A549 (cell line): ENCODE measurements around the gene RALGAPA1.

Experiments
- CHD4 ChIP-seq: fragments of 200-600 bp; sonication (generic); IDR thresholded peaks from 2 replicates; pipeline ENCODE4 v1.6.1; 2016; ENCODE audit warnings: antibody characterized with exemption, mild to moderate bottlenecking, borderline replicate concordance
- CTCF ChIP-seq: fragments of >200 bp; sonication (Bioruptor Twin); formaldehyde crosslinking; IDR thresholded peaks from 3 replicates; pipeline ENCODE4 v1.5.1; 2016
- POLR2A ChIP-seq: IDR thresholded peaks from 2 replicates; pipeline ENCODE4 v1.6.1; 2012; ENCODE audit warnings: mild to moderate bottlenecking, low read length

GRCh38 chr14:35821564-35822411 is 12.7 kb upstream of the RALGAPA1 start:
- TF ChIP-seq CTCF, result peak; percentile 66
- TF ChIP-seq POLR2A, result no peak
- TF ChIP-seq CHD4, result no peak
